K562 (cell line): ENCODE results near the gene ZNRD2. TPM values are rescaled to one million over a fixed set of nuclear protein-coding genes. Genes with fewer than 3 reads are reported as not detected.
A peak's percentile ranks its signal among the peaks of the same experiment; 100 is the strongest.

ENCODE experiments used
- ATF1 ChIP-seq, 2 experiments: fragments of 450-650 bp in 1 of 2; IDR thresholded peaks; 2 replicates each; pipeline ENCODE4 v1.6.1; 2016; ENCODE audit warnings: missing compliant biosample characterization in 1 of 2, missing genetic modification characterization in 1 of 2
- ATF3 ChIP-seq, 2 experiments: fragments of 450-650 bp in 1 of 2; sonication (generic) in 1 of 2; formaldehyde crosslinking in 1 of 2; IDR thresholded peaks in 1 of 2; conservative IDR thresholded peaks in 1 of 2; 2 replicates each; pipeline versions ENCODE4 v1.6.1 to v1.8.1; 2016 to 2023; ENCODE audit warnings: mild to moderate bottlenecking in 2 of 2, moderate library complexity in 2 of 2, inconsistent platforms in 1 of 2, missing genetic modification reagents in 1 of 2
- BRD4 ChIP-seq: fragments of 200-600 bp; sonication (generic); IDR thresholded peaks from 2 replicates; pipeline ENCODE4 v1.6.1; 2017; ENCODE audit warnings: inconsistent platforms
- CBFA2T2 ChIP-seq: fragments of 450-650 bp; conservative IDR thresholded peaks from 2 replicates; pipeline ENCODE4 v1.6.1; 2017; ENCODE audit warnings: mild to moderate bottlenecking
- CBFA2T3 ChIP-seq: fragments of 450-650 bp; IDR thresholded peaks from 2 replicates; pipeline ENCODE4 v1.6.1; 2017
- CC2D1A ChIP-seq: fragments of 450-650 bp; IDR thresholded peaks from 2 replicates; pipeline ENCODE4 v1.6.1; 2017; ENCODE audit warnings: mild to moderate bottlenecking
- CCAR2 ChIP-seq: fragments of 200-400 bp; formaldehyde crosslinking; IDR thresholded peaks from 2 replicates; pipeline ENCODE4 v1.6.1; 2017; ENCODE audit warnings: mild to moderate bottlenecking, low read depth, low read length
- CHD1 ChIP-seq: fragments of 200-600 bp; sonication (generic); IDR thresholded peaks from one replicate; pipeline ENCODE4 v1.6.1; 2012; ENCODE audit warnings: mild to moderate bottlenecking, moderate library complexity, low read length, inconsistent platforms
- CREM ChIP-seq: IDR thresholded peaks from 2 replicates; pipeline ENCODE4 v1.6.1; 2014; ENCODE audit warnings: antibody characterized with exemption, low read depth
- EP300 ChIP-seq: IDR thresholded peaks from 2 replicates; pipeline ENCODE4 v1.6.1; 2012; ENCODE audit warnings: low read length, improper control_type of control experiment
- ETV1 ChIP-seq: fragments of 450-650 bp; conservative IDR thresholded peaks from 2 replicates; pipeline ENCODE4 v1.6.1; 2016; ENCODE audit warnings: missing genetic modification characterization, control low read depth, low read depth, missing compliant biosample characterization
- FOXP1 ChIP-seq: sonication (generic); formaldehyde crosslinking; IDR thresholded peaks from 2 replicates; pipeline ENCODE4 v1.8.0; 2022; ENCODE audit warnings: mild to moderate bottlenecking, missing genetic modification reagents
- JUND ChIP-seq, 2 experiments: IDR thresholded peaks; 2 replicates in 1 of 2; 3 replicates in 1 of 2; pipeline ENCODE4 v1.6.1; 2011; ENCODE audit warnings: borderline replicate concordance in 2 of 2, low read depth in 2 of 2, low read length in 2 of 2, improper control_type of control experiment in 1 of 2, missing biosample characterization in 1 of 2, missing genetic modification characterization in 1 of 2, missing genetic modification reagents in 1 of 2
- LEF1 ChIP-seq: fragments of 450-650 bp; IDR thresholded peaks from 2 replicates; pipeline ENCODE4 v1.6.1; 2016; ENCODE audit warnings: mild to moderate bottlenecking
- MIER1 ChIP-seq: fragments of 450-650 bp; IDR thresholded peaks from 2 replicates; pipeline ENCODE4 v1.6.1; 2016; ENCODE audit warnings: antibody characterized with exemption, mild to moderate bottlenecking, low read depth
- MYC ChIP-seq, 2 experiments: fragments of 250-450 bp in 1 of 2; sonication (Bioruptor Pico) in 1 of 2; IDR thresholded peaks; 2 replicates each; pipeline versions ENCODE4 v1.5.1 to v1.6.1; 2012 to 2021; ENCODE audit warnings: low read depth in 2 of 2, borderline replicate concordance in 1 of 2, improper control_type of control experiment in 1 of 2, low read length in 1 of 2, mild to moderate bottlenecking in 1 of 2, moderate library complexity in 1 of 2
- PHF21A ChIP-seq: fragments of 450-650 bp; IDR thresholded peaks from 2 replicates; pipeline ENCODE4 v1.6.1; 2017; ENCODE audit warnings: low read depth, borderline replicate concordance
- POLR2B ChIP-seq: fragments of 450-650 bp; IDR thresholded peaks from 2 replicates; pipeline ENCODE4 v1.6.1; 2018; ENCODE audit warnings: low read depth; ENCODE audit not compliant: partially characterized antibody
- PTBP1 ChIP-seq: fragments of 200-400 bp; formaldehyde crosslinking; IDR thresholded peaks from 2 replicates; pipeline ENCODE4 v1.6.1; 2017; ENCODE audit warnings: low read depth, low read length
- RB1 ChIP-seq: fragments of 450-650 bp; IDR thresholded peaks from 2 replicates; pipeline ENCODE4 v1.6.1; 2017; ENCODE audit warnings: low read depth, mild to moderate bottlenecking
- SAP30 ChIP-seq: fragments of 200-600 bp; sonication (generic); IDR thresholded peaks from 2 replicates; pipeline ENCODE4 v1.6.1; 2012; ENCODE audit warnings: borderline replicate concordance, low read depth, mild to moderate bottlenecking, moderate library complexity, low read length, control low read depth, inconsistent platforms; ENCODE audit not compliant: insufficient read depth, poor library complexity, severe bottlenecking
- STAT5A ChIP-seq: IDR thresholded peaks from 2 replicates; pipeline ENCODE4 v1.6.1; 2012; ENCODE audit warnings: low read length, inconsistent platforms, borderline replicate concordance
- WHSC1 ChIP-seq: IDR thresholded peaks from one replicate; pipeline ENCODE4 v1.6.1; 2012; ENCODE audit warnings: low read length, control low read depth, inconsistent platforms
- ZEB2 ChIP-seq: fragments of 450-650 bp; IDR thresholded peaks from 2 replicates; pipeline ENCODE4 v1.6.1; 2016
- ZNF282 ChIP-seq: sonication (generic); formaldehyde crosslinking; IDR thresholded peaks from 2 replicates; pipeline ENCODE4 v1.8.1; 2023; ENCODE audit warnings: missing genetic modification reagents
- polyA plus RNA-seq, 8 experiments: library from polyadenylated mRNA; depleted of rRNA in 4 of 8; stranded (reverse) in 5 of 8; unstranded in 3 of 8; fragments of >200 nt; fragmentation: Nextera tagmentation in 2 of 8; fragmentation: Illumina TruSeq in 1 of 8; extraction: Ambion mirVana in 2 of 8; extraction: Trizol in 1 of 8; gene quantifications; 2 replicates each; pipeline versions ENCODE4 v1.2.1 to v1.2.3, GENCODE V29; 2011 to 2014; ENCODE audit warnings: inconsistent platforms in 1 of 8, missing spikeins in 1 of 8
- total RNA-seq, 7 experiments: library from RNA; depleted of rRNA in 6 of 7; stranded (reverse); fragments of >200 nt in 6 of 7; fragmentation: Illumina TruSeq in 2 of 7; extraction: Trizol in 2 of 7; gene quantifications; 2 replicates each; pipeline versions ENCODE4 v1.2.1 to v1.2.3, GENCODE V29; 2011 to 2021; ENCODE audit warnings: low replicate concordance in 1 of 7
- TF ChIP-seq, protein P1 (sequence below), 3 experiments: IDR thresholded peaks in 2 of 3; conservative IDR thresholded peaks in 1 of 3; 2 replicates each; pipeline ENCODE4 v1.5.1; 2011 to 2012; ENCODE audit warnings: low read length in 3 of 3, mild to moderate bottlenecking in 3 of 3, control low read depth in 2 of 3, improper control_type of control experiment in 1 of 3, inconsistent platforms in 1 of 3, low read depth in 1 of 3, mixed read lengths in 1 of 3, moderate library complexity in 1 of 3; ENCODE audit not compliant: insufficient read depth in 2 of 3

The ZNRD2 gene
- total and polyA plus RNA-seq, 9 of the 15 experiments (the other 6 are each of a cell fraction or from before 2014, with no cell fraction given) = 13.4 to 129 (median 60.4) TPM

DNA sequence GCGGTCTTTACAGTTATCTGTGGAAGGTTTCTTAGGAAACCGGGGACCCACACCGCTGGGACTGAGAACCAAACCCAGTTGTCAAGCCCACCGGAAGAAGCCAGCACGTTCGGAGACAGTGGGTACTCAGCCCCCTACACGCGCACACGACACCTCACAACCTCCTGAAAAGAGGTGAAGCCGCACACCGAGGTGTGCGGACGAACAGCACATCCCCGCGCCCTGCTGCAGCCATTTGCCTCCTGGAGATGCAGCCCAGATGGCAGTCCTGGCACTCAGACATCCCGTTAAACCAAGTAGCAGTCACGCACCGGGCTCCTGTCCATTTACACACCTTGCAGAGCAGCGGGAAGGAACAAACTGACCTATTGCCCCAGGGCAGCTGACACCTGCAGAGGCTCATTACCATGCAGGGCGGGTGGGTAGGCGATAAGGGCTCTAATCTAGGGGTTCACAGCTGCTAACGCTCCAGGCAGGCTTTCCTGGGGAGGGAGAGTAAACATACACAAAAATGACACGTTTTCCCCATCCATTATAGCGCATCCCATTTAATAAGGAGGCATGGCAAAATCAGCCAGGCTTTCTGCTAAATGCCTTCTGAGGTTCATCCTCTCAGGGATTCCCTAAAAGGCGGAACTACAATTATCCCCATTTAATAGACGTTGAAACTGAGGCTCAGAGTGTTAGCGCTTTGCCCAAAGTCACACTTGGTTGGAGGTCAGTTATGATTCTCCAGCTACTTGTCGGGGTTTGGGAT lies 4.7 kb downstream of the ZNRD2 start (continued):
- TF ChIP-seq, protein P1, sequence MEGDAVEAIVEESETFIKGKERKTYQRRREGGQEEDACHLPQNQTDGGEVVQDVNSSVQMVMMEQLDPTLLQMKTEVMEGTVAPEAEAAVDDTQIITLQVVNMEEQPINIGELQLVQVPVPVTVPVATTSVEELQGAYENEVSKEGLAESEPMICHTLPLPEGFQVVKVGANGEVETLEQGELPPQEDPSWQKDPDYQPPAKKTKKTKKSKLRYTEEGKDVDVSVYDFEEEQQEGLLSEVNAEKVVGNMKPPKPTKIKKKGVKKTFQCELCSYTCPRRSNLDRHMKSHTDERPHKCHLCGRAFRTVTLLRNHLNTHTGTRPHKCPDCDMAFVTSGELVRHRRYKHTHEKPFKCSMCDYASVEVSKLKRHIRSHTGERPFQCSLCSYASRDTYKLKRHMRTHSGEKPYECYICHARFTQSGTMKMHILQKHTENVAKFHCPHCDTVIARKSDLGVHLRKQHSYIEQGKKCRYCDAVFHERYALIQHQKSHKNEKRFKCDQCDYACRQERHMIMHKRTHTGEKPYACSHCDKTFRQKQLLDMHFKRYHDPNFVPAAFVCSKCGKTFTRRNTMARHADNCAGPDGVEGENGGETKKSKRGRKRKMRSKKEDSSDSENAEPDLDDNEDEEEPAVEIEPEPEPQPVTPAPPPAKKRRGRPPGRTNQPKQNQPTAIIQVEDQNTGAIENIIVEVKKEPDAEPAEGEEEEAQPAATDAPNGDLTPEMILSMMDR (IDR thresholded peaks at IDR 0.05 in 2 of 3, conservative IDR thresholded peaks at IDR 0.05 in 1 of 3; ENCODE audit: insufficient read depth in 2 of 3, low read depth in 1 of 3, low read length in 3 of 3) = 0 out of 6 replicates have a peak, but pooled peaks of 2 of the 3 experiments have one; percentile 6
- TF ChIP-seq WHSC1 = no peak
- TF ChIP-seq CHD1 = no peak
- no peak for TF ChIP-seq PHF21A
- no peak for TF ChIP-seq ATF1 (CRISPR knock-in tag; IDR thresholded peaks at IDR 0.05)
- peak; percentile 79 for TF ChIP-seq ATF1 (tag; IDR thresholded peaks at IDR 0.05)
- TF ChIP-seq ZNF282 = no peak
- peak; percentile 22; the same call in 1 of the 2 replicates for TF ChIP-seq MIER1
- peak; percentile 13; the same call in 1 of the 2 replicates for TF ChIP-seq ATF3 (IDR thresholded peaks at IDR 0.05)
- TF ChIP-seq ATF3 (CRISPR knock-in tag; conservative IDR thresholded peaks at IDR 0.05) = peak; percentile 68
- 0 out of 2 replicates have a peak, but pooled peaks have one; percentile 68 for TF ChIP-seq CCAR2
- TF ChIP-seq ETV1 (tag) = peak; percentile 85
- peak; percentile 40 for TF ChIP-seq POLR2B
- peak; percentile 97 for TF ChIP-seq CBFA2T3
- peak; percentile 95 for TF ChIP-seq PTBP1
- peak; percentile 42; the same call in 1 of the 2 replicates for TF ChIP-seq JUND (IDR thresholded peaks at IDR 0.05; ENCODE audit: borderline replicate concordance, low read depth, low read length)
- TF ChIP-seq JUND (tag; IDR thresholded peaks at IDR 0.05; ENCODE audit: borderline replicate concordance, low read depth, low read length) = peak; percentile 39; the same call in 2 of the 3 replicates
- TF ChIP-seq CREM = peak; percentile 74
- TF ChIP-seq RB1 = 0 out of 2 replicates have a peak, but pooled peaks have one; percentile 14
- peak; percentile 91 for TF ChIP-seq EP300
- peak; percentile 74 for TF ChIP-seq SAP30
- TF ChIP-seq CC2D1A = peak; percentile 61; the same call in 1 of the 2 replicates
- TF ChIP-seq STAT5A = peak; percentile 83
- peak; percentile 63; the same call in 1 of the 2 replicates for TF ChIP-seq BRD4
- peak; percentile 90 for TF ChIP-seq ZEB2
- TF ChIP-seq LEF1 = 0 out of 2 replicates have a peak, but pooled peaks have one; percentile 51
- TF ChIP-seq CBFA2T2 = peak; percentile 97
- TF ChIP-seq MYC (IDR thresholded peaks at IDR 0.05; ENCODE audit: low read depth, low read length) = peak; percentile 59; the same call in 1 of the 2 replicates
- TF ChIP-seq MYC (CRISPR knock-in tag; IDR thresholded peaks at IDR 0.05; ENCODE audit: borderline replicate concordance, low read depth) = no peak
- peak; percentile 88; the same call in 1 of the 2 replicates for TF ChIP-seq FOXP1 (CRISPR knock-in tag)
